Measurements from ENCODE around the gene USP32. TPM values are rescaled to one million over a fixed set of nuclear protein-coding genes. Genes with fewer than 3 reads are reported as not detected.
"Not testable (repeated sequence)": the region's sequence is repeated elsewhere in the genome, so short reads cannot be mapped to it uniquely, and the experiment has no call there.

USP32 gene
- total RNA-seq, 6 experiments from 2014 or later = 24.8 to 44.2 (median 33.5) TPM

DNA sequence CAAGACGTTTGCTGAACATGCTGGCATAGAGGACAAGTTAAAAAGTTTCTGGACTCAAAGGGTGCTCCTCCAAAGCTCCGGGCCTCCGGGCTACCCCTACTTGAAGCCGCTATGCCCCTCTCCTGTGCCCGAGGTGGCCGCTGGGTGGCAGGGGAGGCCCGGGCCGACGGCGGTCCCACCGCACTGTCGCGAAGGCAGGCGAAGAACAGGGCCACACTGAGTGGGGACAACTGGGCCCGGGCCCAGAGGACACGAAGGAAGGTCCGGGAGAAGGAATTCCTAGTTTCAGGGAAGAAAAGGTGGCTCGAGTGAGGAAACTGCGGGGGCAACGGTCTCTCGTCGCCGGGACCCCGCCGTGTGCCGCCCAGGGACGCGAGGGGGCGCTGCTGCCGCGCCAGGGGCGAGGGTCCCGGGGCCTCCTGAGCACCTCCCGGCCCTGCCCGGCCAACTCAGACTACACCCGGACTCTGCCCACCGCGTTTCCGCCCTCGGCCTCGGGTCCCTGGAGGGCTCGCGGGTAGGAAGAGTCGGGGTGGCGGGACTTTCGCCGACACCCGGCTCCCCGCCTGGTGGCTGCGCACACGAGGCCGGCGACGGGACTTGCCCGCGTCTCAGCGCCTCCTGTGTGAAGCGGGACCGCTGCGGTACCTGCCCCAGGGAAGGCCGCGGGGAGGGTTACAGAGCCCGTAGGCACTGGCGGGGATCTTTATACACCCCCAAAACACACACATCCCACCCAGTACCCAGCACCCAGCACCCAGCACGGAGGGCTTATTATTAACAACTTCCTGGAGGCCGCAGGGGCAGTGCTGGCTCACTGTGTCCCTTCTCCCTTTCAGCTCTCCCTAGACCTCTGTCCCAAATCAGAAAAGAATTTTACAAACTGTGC, 29.6 kb upstream of the USP32 start:
- H3K9me3 ChIP-seq = no peaks in the 10 kb centered on the region
- peak overlapping the region; percentile 46 to 50 (median 49) for H3K4me3 ChIP-seq
- H3K27ac ChIP-seq = peak overlapping the region in 1 of 3 donors; percentile 49
- TF ChIP-seq POLR2A (IDR thresholded peaks at IDR 0.05) = no peak
- TF ChIP-seq, protein P1, sequence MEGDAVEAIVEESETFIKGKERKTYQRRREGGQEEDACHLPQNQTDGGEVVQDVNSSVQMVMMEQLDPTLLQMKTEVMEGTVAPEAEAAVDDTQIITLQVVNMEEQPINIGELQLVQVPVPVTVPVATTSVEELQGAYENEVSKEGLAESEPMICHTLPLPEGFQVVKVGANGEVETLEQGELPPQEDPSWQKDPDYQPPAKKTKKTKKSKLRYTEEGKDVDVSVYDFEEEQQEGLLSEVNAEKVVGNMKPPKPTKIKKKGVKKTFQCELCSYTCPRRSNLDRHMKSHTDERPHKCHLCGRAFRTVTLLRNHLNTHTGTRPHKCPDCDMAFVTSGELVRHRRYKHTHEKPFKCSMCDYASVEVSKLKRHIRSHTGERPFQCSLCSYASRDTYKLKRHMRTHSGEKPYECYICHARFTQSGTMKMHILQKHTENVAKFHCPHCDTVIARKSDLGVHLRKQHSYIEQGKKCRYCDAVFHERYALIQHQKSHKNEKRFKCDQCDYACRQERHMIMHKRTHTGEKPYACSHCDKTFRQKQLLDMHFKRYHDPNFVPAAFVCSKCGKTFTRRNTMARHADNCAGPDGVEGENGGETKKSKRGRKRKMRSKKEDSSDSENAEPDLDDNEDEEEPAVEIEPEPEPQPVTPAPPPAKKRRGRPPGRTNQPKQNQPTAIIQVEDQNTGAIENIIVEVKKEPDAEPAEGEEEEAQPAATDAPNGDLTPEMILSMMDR (IDR thresholded peaks at IDR 0.05) = peak; percentile 86 to 98 (median 93)
- DNase-seq (peak; percentile 70 to 84 (median 81)), ATAC-seq (peak; percentile 96 to 97 (median 96))
- peaks cover 0 to 3% (median 0%) of the 10 kb centered on the region in 4 donors for H3K4me1 ChIP-seq
- no peaks in the 10 kb centered on the region for H3K36me3 ChIP-seq
- 4% methylated on average over 20 of the region's 66 CpGs for WGBS (ENCODE audit: insufficient coverage, low coverage, low lambda C conversion rate, missing lambda C conversion rate)
- intact Hi-C loops (cut with DNase I) = no loop called here
- no peaks in the 10 kb centered on the region for H3K27me3 ChIP-seq

DNA sequence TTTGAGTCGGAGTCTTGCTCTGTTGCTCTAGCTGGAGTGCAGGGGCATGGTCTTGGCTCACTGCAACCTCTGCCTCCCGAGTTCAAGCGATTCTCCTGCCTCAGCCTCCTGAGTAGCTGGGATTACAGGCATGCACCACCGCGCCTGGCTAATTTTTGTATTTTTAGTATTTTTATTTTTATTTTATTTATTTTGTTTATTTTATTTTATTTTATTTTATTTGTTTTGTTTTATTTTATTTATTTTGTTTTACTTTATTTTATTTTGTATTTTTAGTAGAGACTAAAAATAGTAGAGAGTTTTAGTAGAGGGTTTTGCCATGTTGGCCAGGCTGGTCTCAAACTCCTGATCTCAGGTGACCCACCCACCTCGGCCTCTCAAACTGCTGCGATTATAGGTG, 27.9 kb upstream of the USP32 start:
- H3K27me3 ChIP-seq; intact Hi-C loops (cut with DNase I); H3K4me1 ChIP-seq; ATAC-seq; H3K27ac ChIP-seq; H3K4me3 ChIP-seq; DNase-seq; H3K9me3 ChIP-seq; H3K36me3 ChIP-seq: not testable (repeated sequence)
- 88% methylated on average over 7 of the region's 7 CpGs for whole genome bisulfite sequencing (ENCODE audit: insufficient coverage, low coverage, low lambda C conversion rate, missing lambda C conversion rate)

DNA sequence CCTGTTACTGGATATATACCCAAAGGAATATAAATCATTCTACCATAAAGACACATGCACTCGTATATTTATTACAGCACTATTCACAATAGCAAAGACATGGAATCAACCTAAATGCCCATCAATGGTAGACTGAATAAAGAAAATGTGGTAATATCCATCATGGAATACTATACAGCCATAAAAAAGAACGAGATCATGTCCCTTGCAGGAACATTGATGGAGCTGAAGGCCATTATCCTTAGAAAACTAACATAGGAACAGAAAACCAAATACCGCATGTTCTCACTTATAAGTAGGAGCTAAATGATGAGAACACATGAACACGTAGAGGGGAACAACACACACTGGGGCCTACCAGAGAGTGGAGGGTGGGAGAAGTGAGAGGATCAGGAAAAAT, 27.1 kb upstream of the USP32 start:
- H3K27ac ChIP-seq; H3K4me3 ChIP-seq; intact Hi-C loops (cut with DNase I); H3K27me3 ChIP-seq; H3K4me1 ChIP-seq; DNase-seq; H3K36me3 ChIP-seq; H3K9me3 ChIP-seq; ATAC-seq: not testable (repeated sequence)
- WGBS (ENCODE audit: insufficient coverage, low coverage, low lambda C conversion rate, missing lambda C conversion rate) = 81% methylated on average over 4 of the region's 4 CpGs

DNA sequence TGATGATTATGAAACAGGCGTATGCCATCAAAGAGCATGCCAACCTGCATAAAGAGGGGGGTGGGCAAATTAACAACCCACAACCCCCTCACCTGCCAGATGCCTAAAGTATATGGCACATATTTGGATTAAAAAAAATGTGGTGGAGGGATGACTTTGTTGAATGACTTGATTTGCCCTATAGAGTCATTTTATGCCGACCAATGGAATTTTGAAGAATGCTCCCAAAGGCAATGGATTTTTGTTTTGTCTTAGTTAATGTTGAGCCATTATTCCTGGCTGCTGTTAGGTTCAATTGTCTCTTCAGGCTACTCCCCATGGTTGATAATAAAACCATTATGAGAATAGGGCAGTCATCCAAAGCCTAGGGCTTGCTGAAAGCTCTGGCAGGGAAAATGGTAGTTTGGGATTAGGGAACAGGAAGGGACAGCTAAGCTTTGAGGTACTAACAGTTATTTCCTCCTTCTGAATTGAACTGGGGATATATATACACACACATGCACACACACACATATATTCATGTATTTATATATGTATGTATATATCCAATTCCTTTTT, 24.5 kb upstream of the USP32 start:
- Histone ChIP-seq H3K4me3 (no peak overlapping the region), H3K36me3 (no peaks in the 10 kb centered on the region), H3K27me3 (no peaks in the 10 kb centered on the region), H3K27ac (no peak overlapping the region), H3K9me3 (no peaks in the 10 kb centered on the region), H3K4me1 (peaks cover 0 to 3% (median 0%) of the 10 kb centered on the region in 4 donors)
- WGBS (ENCODE audit: insufficient coverage, low coverage, low lambda C conversion rate, missing lambda C conversion rate) = 85% methylated on average over 2 of the region's 2 CpGs
- ATAC-seq = no peak
- intact Hi-C loops (cut with DNase I) = no loop called here
- DNase-seq = no peak
- TF ChIP-seq POLR2A (IDR thresholded peaks at IDR 0.05) = no peak
- TF ChIP-seq, protein P1 (IDR thresholded peaks at IDR 0.05) = no peak

DNA sequence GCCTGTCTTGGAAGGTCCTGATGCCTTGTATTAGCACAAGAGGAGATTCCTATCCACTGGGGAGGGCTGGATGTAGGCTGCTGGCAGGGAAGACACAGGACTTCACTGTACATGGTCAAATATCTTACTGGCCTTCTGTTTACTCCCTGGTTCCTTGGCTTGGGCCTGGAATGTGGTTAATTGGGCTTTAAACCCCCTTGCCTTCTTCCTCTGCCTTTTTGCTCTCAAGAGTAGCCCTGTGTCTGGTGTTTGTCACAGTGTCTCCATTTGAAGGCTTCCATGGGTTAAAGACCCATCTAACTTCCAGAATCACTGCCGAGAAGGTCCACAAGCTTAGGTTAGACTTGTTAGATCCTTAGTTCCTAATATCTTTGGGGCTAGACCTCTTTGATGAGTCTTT, 23.2 kb upstream of the USP32 start:
- intact Hi-C loops (cut with DNase I) = no loop called here
- no peaks in the 10 kb centered on the region for H3K4me1 ChIP-seq
- H3K9me3 ChIP-seq = no peaks in the 10 kb centered on the region
- H3K36me3 ChIP-seq = no peaks in the 10 kb centered on the region
- 100% methylated on average over 1 of the region's 1 CpG for WGBS (ENCODE audit: insufficient coverage, low coverage, low lambda C conversion rate, missing lambda C conversion rate)
- TF ChIP-seq, protein P1 (IDR thresholded peaks at IDR 0.05) = no peak
- no peak for TF ChIP-seq POLR2A (IDR thresholded peaks at IDR 0.05)
- no peak overlapping the region for H3K27ac ChIP-seq
- no peak for ATAC-seq
- DNase-seq = no peak
- no peaks in the 10 kb centered on the region for H3K27me3 ChIP-seq
- H3K4me3 ChIP-seq = no peak overlapping the region

Data from right lobe of liver (tissue), 6 donors.